ENCODE measurements around the gene GRK4.
"Not testable (repeated sequence)": the region's sequence is repeated elsewhere in the genome, so short reads cannot be mapped to it uniquely, and the experiment has no call there.

Gene GRK4

DNA sequence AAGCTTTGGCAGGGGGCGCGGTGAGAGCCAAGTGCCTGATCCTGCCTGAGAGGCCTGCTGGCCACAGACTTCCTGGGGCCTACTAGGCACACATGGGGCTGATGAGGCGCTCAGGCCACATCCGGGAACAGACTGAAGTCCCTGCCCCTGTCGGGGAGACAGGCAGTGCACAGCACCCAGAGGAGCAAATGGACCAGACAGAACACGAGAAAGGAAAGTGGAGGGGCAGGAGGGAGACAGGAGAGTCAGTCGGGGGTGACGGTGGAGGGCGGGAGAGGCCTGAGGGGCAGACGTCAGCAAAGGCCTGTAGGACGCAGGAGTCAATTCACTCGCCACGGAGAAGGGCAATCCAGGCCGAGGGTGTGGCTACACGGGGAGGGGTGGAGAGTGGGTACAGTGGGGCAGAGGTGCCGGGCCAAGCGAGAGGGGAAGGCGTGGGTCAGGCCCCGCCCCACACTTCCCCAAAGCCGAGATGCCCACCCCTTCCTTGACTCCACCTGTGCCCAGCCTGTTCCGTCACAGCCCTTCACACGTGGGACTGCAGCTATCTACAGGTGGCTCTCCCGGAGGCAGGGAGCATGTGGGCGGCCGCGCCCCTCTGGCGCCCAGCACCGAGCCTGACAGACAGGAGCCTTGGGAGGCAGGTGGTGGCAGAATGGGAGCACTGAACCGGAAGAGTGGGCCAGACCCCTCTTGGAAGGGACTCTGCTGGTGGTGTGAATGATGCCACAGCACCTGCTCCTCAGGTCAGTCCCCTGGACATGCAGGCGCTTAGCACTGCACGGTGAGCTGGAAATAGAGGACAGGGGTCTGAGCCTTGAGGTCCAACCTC lies 20.6 kb upstream of the GRK4 start:
- DNase-seq: no peak

- DNase-seq: no peak
Measured at GRCh38 chr4:2943364-2944090, 19.8 kb upstream of the GRK4 start.

GRCh38 chr4:2944091-2944482 lies 19.3 kb upstream of the GRK4 start:
- DNase-seq: no peak

- no peak for DNase-seq
Measured at GRCh38 chr4:2944586-2945526, 18.5 kb upstream of the GRK4 start.

DNA sequence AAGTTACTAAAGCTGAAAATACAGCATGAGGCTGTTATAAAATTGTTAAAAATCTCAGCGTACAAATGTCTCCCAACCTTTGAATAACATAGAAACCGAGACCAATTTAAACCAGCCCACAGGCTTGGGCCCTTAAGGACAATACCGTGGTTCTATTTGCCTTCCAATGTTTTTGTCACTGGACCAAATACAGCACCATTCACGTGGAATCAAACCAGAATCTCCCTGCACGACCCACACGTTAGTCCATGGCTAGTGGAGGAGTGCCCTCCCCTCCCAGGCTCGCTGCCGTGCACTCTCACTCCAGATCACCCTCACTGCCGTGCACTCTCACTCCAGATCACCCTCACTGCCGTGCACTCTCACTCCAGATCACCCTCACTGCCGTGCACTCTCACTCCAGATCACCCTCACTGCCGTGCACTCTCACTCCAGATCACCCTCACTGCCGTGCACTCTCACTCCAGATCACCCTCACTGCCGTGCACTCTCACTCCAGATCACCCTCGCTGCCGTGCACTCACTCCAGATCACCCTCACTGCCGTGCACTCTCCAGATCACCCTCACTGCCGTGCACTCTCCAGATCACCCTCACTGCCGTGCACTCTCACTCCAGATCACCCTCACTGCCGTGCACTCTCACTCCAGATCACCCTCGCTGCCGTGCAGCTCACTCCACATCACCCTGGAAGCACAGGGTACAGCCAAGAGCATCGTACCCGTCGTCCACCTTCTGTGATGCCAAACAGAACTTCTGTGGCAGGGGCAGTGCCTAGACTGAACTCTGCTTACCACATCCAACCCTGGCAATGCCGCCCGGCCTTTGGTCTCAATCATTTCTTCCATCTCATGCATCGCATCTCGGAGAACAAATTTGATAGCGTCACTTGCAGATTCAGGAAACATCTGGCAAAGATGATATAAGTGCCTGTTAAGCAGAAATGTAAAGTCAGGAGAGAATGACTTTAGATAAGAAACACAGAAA lies 17.5 kb upstream of the GRK4 start:
- DNase-seq: not testable (repeated sequence)

GRCh38 chr4:2946812-2947600 lies 16.4 kb upstream of the GRK4 start:
- DNase-seq: no peak

GRCh38 chr4:2947926-2948325 lies 15.4 kb upstream of the GRK4 start:
- no peak for DNase-seq

DNA sequence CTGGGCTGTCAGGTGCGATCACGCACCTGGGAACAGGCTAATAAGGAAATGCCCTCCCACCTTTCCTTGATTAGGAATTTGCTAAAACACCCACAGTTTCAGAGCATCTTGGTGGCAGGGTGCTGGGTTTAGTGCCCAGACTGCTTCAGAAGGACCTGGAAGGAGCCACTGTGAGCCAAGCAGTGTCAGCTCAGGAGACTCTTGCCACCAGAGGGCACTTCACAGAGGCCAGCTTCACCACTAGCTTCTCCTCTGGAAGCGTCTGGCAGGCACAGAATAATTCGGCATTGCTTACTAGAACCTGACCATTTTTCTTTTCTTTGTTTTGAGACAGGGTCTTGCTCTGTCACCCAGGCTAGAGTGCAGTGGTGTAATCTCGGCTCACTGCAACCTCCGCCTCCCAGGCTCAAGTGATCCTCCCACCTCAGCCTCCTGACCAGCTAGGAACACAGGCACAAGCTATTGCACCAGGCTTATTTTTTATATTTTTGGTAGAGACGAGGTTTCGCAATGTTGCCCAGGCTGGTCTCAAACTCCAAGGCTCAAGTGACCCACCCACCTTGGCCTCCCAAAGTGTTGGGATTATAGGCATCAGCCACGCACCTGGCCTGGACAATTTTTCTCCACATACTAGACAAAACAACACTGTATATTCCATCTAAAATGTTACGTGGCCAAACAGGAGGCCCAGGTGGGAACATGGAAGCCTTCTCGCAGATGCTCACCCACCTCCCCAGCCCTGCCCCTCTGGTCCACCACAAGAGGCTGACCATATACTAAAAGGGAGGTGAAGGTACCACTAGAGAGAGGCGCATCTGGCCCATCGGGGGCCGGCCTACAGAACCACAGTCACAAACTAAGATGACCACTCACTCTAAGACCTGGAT lies 14.2 kb upstream of the GRK4 start:
- no peak for DNase-seq

DNA sequence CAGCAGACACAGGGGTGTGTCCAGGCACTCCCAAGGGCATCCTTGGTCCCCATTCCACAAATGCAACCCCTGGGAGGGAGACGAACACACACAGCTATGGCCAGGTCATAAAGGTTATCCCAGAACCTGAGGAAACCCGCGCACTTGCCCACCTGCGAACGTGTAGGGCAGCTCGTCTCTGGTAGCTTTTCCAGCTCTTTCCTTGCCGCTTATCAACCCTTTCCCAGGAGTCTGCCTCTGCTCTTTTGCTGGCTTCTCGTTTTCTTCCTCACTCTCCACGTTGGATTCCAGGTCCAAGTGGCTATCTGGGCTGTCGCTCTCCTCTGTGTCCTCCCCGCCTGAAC lies 13.6 kb upstream of the GRK4 start:
- no peak for DNase-seq

GRCh38 chr4:2950221-2950989 lies 13.0 kb upstream of the GRK4 start:
- DNase-seq: no peak

DNA sequence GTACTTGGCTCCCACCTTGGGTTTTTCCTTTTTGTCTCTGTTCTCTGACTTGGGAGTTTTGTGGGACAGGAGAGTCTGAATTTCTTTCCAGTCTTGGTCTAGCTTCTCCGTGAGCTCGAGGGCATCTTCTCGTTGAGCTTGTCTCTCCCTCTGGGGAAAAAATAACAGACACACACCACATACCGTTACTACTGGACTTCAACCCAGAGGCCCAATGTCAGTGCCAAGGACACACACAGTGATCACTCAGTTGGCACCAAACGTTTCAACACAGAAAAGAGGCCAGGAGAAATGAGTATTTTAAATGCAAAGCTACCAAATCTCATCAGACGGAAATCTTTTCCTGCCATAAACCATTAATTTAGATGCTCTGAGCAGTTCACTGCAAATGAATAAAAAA lies 9.9 kb upstream of the GRK4 start:
- no peak for DNase-seq

DNA sequence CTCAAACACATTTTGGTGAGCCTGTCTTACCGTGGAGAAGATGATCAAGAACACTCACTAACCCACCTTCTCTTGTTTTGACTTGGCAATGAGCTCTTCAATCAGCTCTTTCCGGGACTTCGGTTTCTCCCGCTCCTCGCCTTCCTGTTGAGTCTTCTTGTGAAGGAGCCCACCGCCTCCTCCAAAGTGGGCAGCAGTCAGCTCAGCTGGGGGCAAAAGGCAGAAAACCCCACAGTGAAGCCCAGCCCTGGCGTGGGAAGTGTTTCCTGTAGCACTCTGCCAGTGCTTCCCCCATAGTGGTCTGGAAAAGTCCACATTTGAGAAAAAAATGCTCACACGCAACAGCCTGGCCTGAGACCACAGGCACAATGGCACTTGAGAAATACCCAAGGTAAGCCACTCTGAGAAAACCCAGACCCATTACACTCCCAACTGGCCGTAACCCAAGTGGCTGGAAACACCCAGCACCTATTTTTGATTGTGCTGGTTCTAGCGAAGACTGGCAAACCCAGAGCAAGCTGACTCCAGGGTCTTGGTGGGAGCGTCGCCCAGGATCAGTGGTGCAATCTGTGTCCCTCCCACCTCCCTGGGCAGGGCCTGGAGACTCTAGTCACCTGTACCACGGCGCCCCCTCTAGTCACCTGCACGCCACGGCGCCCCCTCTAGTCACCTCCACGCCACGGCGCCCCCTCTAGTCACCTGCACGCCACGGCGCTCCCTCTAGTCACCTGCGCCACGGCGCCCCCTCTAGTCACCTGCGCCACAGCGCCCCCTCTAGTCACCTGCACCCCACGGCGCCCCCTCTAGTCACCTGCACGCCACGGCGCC lies 8.8 kb upstream of the GRK4 start:
- peak; percentile 91 for DNase-seq

GRCh38 chr4:2955186-2956044 lies 8.0 kb upstream of the GRK4 start:
- not testable (repeated sequence) for DNase-seq

DNA sequence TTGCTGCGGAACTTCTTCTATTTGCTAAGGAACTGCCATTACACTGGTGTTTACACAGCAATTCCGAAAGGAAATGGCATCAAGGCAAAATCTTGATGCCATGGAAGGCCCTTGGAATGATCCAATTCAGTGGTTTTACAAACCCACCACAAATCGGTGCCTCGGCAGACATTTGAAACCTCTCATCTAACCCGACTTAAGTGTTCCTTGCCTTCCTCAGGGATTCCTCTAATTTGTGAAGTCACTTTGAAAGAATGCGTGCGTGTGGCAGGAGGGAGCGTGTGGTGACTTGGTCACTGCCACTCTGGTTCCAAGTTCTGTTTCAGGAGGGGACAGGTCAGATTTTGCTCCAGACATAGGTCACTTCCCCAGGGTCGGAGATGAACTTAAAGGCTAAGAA lies 4.9 kb upstream of the GRK4 start:
- DNase-seq: no peak

- not testable (repeated sequence) for DNase-seq
Measured at GRCh38 chr4:2960450-2960849, 2.9 kb upstream of the GRK4 start.

DNA sequence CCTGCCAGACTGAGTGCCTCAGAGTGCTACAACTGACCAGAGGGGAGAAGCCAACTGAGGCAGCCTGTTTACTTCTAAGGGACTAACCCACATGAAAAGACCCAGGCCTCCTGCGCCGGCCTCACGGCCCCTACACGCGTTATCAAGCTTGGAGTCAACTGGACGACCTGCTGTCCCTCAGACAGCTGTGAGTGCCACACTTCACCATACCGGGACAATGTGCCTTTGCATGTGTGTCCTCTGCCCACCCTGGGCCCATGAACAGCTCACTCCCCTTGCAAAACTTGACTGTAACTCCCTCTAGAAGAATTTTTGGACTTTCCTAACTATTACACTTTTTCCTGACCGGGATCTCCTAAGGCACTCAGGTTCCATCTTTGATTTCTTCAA lies 2.0 kb upstream of the GRK4 start:
- peak; percentile 62 for DNase-seq

- peak; percentile 84 for DNase-seq
Measured at GRCh38 chr4:2961811-2962441, 1.4 kb upstream of the GRK4 start.
